ENCODE data around the gene DDX47. TPM values are rescaled to one million over a fixed set of nuclear protein-coding genes. Genes with fewer than 3 reads are reported as not detected.
"Not testable (repeated sequence)": the region's sequence is repeated elsewhere in the genome, so short reads cannot be mapped to it uniquely, and the experiment has no call there.

The DDX47 gene
- total and polyA plus RNA-seq, 2 experiments from 2014 or later: 54.0 to 90.8 TPM

DNA sequence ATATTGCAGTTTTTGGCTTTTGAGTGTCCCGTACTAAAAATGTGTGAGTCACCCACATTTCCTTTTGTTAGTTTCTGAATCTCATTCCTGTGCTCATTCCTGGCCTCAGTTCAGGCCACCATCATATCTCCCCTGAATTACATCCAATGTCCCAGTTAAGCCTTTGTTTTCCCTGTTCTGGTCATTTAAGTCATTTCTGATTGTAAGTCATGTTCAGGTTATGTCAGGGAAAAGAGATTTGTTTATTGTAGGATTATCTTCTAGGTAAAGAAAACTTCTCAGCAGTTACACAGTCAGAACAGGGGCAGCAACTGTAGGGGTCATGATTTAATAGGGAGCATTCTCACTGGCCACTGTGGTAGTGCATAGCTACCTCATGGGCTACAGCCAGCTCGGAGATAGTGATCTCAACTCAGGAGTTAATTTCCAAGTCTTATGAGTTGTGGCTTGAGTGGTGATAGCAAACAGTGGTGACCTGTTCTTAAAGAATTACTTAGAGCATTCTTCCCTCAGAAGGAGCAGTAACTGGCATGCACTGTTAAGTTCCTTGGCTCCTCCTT lies 6.7 kb downstream of the DDX47 start:
- no peaks in the 10 kb centered on the region for H3K9me3 Mint-ChIP-seq
- peaks cover 58% of the 10 kb centered on the region for H3K36me3 Mint-ChIP-seq (ENCODE audit: low read depth)
- no peaks in the 10 kb centered on the region; the same call in 1 of the 2 replicates for H3K4me1 ChIP-seq (ENCODE audit: insufficient read depth)
- no peak overlapping the region for H3K4me3 Mint-ChIP-seq
- ATAC-seq (no peak), DNase-seq (ENCODE audit: low spot score) (no peak)
- no peak overlapping the region for H3K27ac Mint-ChIP-seq
- peaks cover 22% of the 10 kb centered on the region for H4K20me1 ChIP-seq (replicated peaks; ENCODE audit: insufficient read depth)
- H3K27me3 ChIP-seq (ENCODE audit: insufficient read depth): no peaks in the 10 kb centered on the region
- no peak overlapping the region for H3K4me2 ChIP-seq
- no peaks in the 10 kb centered on the region for H3K9me2 ChIP-seq (ENCODE audit: insufficient read depth)
- no peaks in the 10 kb centered on the region for H3F3A ChIP-seq (replicated peaks; ENCODE audit: low read depth)
- H3K27ac ChIP-seq (ENCODE audit: low read depth): 0 out of 2 replicates have a peak overlapping the region, but pooled peaks have one; percentile 39
- H3K4me3 ChIP-seq: no peak overlapping the region
- peaks cover 46% of the 10 kb centered on the region for H3K36me3 ChIP-seq (ENCODE audit: insufficient read depth)
- no peaks in the 10 kb centered on the region for H3K4me1 Mint-ChIP-seq
- peaks cover 68% of the 10 kb centered on the region for H3K79me2 ChIP-seq (replicated peaks; ENCODE audit: insufficient read depth)
- H3K27me3 Mint-ChIP-seq (ENCODE audit: insufficient read depth, low read depth, poor library complexity): no peaks in the 10 kb centered on the region
- TF ChIP-seq NANOG (IDR thresholded peaks at IDR 0.05; ENCODE audit: borderline replicate concordance) (no peak), JUNB (IDR thresholded peaks at IDR 0.05; ENCODE audit: unreplicated experiment) (no peak), CREB1 (CRISPR knock-in tag; IDR thresholded peaks at IDR 0.05; ENCODE audit: low read depth) (no peak)
- TF ChIP-seq, protein P1, sequence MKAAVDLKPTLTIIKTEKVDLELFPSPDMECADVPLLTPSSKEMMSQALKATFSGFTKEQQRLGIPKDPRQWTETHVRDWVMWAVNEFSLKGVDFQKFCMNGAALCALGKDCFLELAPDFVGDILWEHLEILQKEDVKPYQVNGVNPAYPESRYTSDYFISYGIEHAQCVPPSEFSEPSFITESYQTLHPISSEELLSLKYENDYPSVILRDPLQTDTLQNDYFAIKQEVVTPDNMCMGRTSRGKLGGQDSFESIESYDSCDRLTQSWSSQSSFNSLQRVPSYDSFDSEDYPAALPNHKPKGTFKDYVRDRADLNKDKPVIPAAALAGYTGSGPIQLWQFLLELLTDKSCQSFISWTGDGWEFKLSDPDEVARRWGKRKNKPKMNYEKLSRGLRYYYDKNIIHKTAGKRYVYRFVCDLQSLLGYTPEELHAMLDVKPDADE (IDR thresholded peaks at IDR 0.05): no peak
- TF ChIP-seq, protein P2, sequence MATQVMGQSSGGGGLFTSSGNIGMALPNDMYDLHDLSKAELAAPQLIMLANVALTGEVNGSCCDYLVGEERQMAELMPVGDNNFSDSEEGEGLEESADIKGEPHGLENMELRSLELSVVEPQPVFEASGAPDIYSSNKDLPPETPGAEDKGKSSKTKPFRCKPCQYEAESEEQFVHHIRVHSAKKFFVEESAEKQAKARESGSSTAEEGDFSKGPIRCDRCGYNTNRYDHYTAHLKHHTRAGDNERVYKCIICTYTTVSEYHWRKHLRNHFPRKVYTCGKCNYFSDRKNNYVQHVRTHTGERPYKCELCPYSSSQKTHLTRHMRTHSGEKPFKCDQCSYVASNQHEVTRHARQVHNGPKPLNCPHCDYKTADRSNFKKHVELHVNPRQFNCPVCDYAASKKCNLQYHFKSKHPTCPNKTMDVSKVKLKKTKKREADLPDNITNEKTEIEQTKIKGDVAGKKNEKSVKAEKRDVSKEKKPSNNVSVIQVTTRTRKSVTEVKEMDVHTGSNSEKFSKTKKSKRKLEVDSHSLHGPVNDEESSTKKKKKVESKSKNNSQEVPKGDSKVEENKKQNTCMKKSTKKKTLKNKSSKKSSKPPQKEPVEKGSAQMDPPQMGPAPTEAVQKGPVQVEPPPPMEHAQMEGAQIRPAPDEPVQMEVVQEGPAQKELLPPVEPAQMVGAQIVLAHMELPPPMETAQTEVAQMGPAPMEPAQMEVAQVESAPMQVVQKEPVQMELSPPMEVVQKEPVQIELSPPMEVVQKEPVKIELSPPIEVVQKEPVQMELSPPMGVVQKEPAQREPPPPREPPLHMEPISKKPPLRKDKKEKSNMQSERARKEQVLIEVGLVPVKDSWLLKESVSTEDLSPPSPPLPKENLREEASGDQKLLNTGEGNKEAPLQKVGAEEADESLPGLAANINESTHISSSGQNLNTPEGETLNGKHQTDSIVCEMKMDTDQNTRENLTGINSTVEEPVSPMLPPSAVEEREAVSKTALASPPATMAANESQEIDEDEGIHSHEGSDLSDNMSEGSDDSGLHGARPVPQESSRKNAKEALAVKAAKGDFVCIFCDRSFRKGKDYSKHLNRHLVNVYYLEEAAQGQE (IDR thresholded peaks at IDR 0.05; ENCODE audit: unreplicated experiment): no peak
- TF ChIP-seq, protein P3, sequence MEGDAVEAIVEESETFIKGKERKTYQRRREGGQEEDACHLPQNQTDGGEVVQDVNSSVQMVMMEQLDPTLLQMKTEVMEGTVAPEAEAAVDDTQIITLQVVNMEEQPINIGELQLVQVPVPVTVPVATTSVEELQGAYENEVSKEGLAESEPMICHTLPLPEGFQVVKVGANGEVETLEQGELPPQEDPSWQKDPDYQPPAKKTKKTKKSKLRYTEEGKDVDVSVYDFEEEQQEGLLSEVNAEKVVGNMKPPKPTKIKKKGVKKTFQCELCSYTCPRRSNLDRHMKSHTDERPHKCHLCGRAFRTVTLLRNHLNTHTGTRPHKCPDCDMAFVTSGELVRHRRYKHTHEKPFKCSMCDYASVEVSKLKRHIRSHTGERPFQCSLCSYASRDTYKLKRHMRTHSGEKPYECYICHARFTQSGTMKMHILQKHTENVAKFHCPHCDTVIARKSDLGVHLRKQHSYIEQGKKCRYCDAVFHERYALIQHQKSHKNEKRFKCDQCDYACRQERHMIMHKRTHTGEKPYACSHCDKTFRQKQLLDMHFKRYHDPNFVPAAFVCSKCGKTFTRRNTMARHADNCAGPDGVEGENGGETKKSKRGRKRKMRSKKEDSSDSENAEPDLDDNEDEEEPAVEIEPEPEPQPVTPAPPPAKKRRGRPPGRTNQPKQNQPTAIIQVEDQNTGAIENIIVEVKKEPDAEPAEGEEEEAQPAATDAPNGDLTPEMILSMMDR (conservative IDR thresholded peaks at IDR 0.05; ENCODE audit: low read depth in 2 of 2): no peak
- no peak overlapping the region for H2AFZ ChIP-seq

DNA sequence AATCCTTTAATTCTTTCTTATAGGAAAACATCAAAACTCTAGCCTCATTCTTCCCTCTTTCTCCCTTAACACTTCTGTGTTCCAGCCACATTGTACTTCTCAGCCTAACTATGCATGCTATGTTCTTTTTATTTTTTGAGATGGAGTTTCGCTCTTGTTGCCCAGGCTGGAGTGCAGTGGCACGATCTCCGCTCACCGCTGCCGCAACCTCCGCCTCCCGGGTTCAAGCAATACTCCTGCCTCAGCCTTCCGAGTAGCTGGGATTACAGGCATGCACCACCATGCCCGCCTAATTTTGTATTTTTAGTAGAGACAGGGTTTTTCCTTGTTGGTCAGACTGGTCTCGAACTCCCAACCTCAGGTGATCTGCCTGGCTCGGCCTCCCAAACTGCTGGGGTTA lies 7.2 kb downstream of the DDX47 start:
- not testable (repeated sequence) for H3K4me3 Mint-ChIP-seq; H3K9me2 ChIP-seq (ENCODE audit: insufficient read depth); H3K4me1 Mint-ChIP-seq; H3K4me1 ChIP-seq (ENCODE audit: insufficient read depth); ATAC-seq; H3F3A ChIP-seq (replicated peaks; ENCODE audit: low read depth); H3K4me3 ChIP-seq; H3K27ac Mint-ChIP-seq; H3K27me3 Mint-ChIP-seq (ENCODE audit: insufficient read depth, low read depth, poor library complexity); H2AFZ ChIP-seq; H3K9me3 Mint-ChIP-seq; H3K27me3 ChIP-seq (ENCODE audit: insufficient read depth); H3K4me2 ChIP-seq; DNase-seq (ENCODE audit: low spot score)
- Histone ChIP-seq H4K20me1 (replicated peaks; ENCODE audit: insufficient read depth) (peaks cover 17% of the 10 kb centered on the region), H3K79me2 (replicated peaks; ENCODE audit: insufficient read depth) (peaks cover 62% of the 10 kb centered on the region), H3K36me3 (ENCODE audit: insufficient read depth) (peaks cover 49% of the 10 kb centered on the region), H3K27ac (ENCODE audit: low read depth) (peak overlapping the region; percentile 39; the same call in 1 of the 2 replicates)
- H3K36me3 Mint-ChIP-seq (ENCODE audit: low read depth): peaks cover 61% of the 10 kb centered on the region

Data from GM23338 (cell line).